Mesendoderm (in vitro differentiated cells): ENCODE measurements around the gene TSC22D3.

ENCODE experiments used
- DNase-seq: peaks from one replicate; pipeline ENCODE4 v3.0.0; 2013
- H2AK5ac ChIP-seq: 2 replicates; pipeline ENCODE4 v1.6.1; 2013; ENCODE audit warnings: low read length, inconsistent platforms
- H2BK120ac ChIP-seq: 2 replicates; pipeline ENCODE4 v1.6.1; 2013; ENCODE audit warnings: low read depth, mild to moderate bottlenecking, low read length, moderate library complexity, mixed read lengths
- H2BK15ac ChIP-seq: replicated peaks from 2 replicates; pipeline ENCODE4 v1.6.1; 2013; ENCODE audit warnings: low read depth, mild to moderate bottlenecking, moderate library complexity
- H2BK5ac ChIP-seq: 2 replicates; pipeline ENCODE4 v1.6.1; 2013; ENCODE audit warnings: low read length, inconsistent platforms
- H3K18ac ChIP-seq: 2 replicates; pipeline ENCODE4 v1.6.1; 2013; ENCODE audit warnings: mild to moderate bottlenecking, low read length, mixed read lengths
- H3K23ac ChIP-seq: one replicate; pipeline ENCODE4 v1.6.1; 2013; ENCODE audit warnings: low read length
- H3K27ac ChIP-seq: 2 replicates; pipeline ENCODE4 v1.5.1; 2013; ENCODE audit warnings: low read depth, mild to moderate bottlenecking, inconsistent platforms, low read length, moderate library complexity
- H3K27me3 ChIP-seq: 2 replicates; pipeline ENCODE4 v1.6.1; 2013; ENCODE audit warnings: low read length, control low read depth, mild to moderate bottlenecking, inconsistent platforms; ENCODE audit not compliant: insufficient read depth, poor library complexity
- H3K36me3 ChIP-seq: 2 replicates; pipeline ENCODE4 v1.6.1; 2013; ENCODE audit warnings: low read length, inconsistent platforms; ENCODE audit not compliant: control insufficient read depth, insufficient read depth
- H3K4ac ChIP-seq: one replicate; pipeline ENCODE4 v1.6.1; 2013; ENCODE audit warnings: low read depth, mild to moderate bottlenecking, low read length, moderate library complexity
- H3K4me1 ChIP-seq: 2 replicates; pipeline ENCODE4 v1.6.1; 2013; ENCODE audit warnings: low read depth, low read length, inconsistent platforms; ENCODE audit not compliant: control insufficient read depth
- H3K4me2 ChIP-seq: 2 replicates; pipeline ENCODE4 v1.6.1; 2013; ENCODE audit warnings: low read length
- H3K4me3 ChIP-seq: 2 replicates; pipeline ENCODE4 v1.5.1; 2013; ENCODE audit warnings: mild to moderate bottlenecking, low read length
- H3K56ac ChIP-seq: one replicate; pipeline ENCODE4 v1.6.1; 2013; ENCODE audit warnings: low read length
- H3K79me1 ChIP-seq: 2 replicates; pipeline ENCODE4 v1.6.1; 2013; ENCODE audit warnings: low read length, inconsistent platforms
- H3K79me2 ChIP-seq: 2 replicates; pipeline ENCODE4 v1.6.1; 2013; ENCODE audit warnings: mild to moderate bottlenecking, low read length; ENCODE audit not compliant: control insufficient read depth, insufficient read depth
- H3K9ac ChIP-seq: 2 replicates; pipeline ENCODE4 v1.6.1; 2013; ENCODE audit warnings: low read length, inconsistent platforms
- H4K5ac ChIP-seq: one replicate; pipeline ENCODE4 v1.6.1; 2013; ENCODE audit warnings: low read length
- H4K8ac ChIP-seq: one replicate; pipeline ENCODE4 v1.6.1; 2013; ENCODE audit warnings: low read depth, mild to moderate bottlenecking, control low read depth, low read length, moderate library complexity
- WGBS: extraction: QIAGEN DNeasy Blood & Tissue Kit; methylation state at CpG from one replicate; pipeline ENCODE4 v1.1.7; 2013; ENCODE audit warnings: low lambda C conversion rate, missing lambda C conversion rate; ENCODE audit not compliant: insufficient coverage; ENCODE audit errors: extremely low coverage; 5-methylcytosine and 5-hydroxymethylcytosine counted together

Gene TSC22D3

DNA sequence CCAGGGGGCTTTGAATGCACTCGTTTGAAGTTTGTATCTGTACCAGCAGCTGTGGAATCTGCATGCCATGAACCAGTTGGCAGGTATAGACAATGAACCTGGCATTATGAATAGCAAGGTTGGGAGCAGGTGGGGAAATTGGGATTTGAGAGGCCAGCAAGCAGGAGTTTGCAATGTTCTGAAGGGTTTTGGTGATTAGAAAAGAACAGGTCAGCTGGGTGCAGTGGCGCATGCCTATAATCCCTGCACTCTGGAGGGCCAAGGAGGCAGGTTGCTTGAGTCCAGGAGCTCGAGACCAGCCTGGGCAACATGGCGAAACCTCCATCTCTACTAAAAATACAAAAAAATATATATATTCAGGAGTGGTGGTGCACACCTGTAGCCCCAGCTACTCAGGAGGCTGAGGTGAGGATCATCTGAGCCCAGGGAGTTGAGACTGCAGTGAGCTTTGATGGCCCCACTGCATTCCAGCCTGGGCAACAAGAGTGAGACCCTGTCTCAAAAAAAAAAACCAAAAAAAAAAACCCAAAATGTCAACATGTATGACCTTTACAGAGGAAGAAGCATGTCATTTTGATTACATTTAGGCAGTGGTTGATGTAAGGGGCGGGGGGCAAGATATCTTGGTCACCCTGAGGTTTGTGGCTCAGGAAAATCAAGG is 63.9 kb downstream of the TSC22D3 start:
- Histone ChIP-seq H2AK5ac (no peak overlapping the region), H3K56ac (no peak overlapping the region), H2BK15ac (no peak overlapping the region), H4K5ac (no peak overlapping the region), H3K79me1 (no peaks in the 10 kb centered on the region), H3K79me2 (no peaks in the 10 kb centered on the region), H3K18ac (no peak overlapping the region), H3K27ac (no peak overlapping the region), H3K4me3 (no peak overlapping the region), H3K9ac (no peak overlapping the region), H3K23ac (no peak overlapping the region), H3K36me3 (peaks cover 3% of the 10 kb centered on the region), H3K4ac (no peak overlapping the region), H3K4me1 (no peaks in the 10 kb centered on the region), H3K27me3 (no peaks in the 10 kb centered on the region), H3K4me2 (no peak overlapping the region), H2BK120ac (no peak overlapping the region), H4K8ac (no peak overlapping the region), H2BK5ac (no peak overlapping the region)
- no CpG with 5 or more reads among the region's 5 CpGs for WGBS
- DNase-seq, result no peak

DNA sequence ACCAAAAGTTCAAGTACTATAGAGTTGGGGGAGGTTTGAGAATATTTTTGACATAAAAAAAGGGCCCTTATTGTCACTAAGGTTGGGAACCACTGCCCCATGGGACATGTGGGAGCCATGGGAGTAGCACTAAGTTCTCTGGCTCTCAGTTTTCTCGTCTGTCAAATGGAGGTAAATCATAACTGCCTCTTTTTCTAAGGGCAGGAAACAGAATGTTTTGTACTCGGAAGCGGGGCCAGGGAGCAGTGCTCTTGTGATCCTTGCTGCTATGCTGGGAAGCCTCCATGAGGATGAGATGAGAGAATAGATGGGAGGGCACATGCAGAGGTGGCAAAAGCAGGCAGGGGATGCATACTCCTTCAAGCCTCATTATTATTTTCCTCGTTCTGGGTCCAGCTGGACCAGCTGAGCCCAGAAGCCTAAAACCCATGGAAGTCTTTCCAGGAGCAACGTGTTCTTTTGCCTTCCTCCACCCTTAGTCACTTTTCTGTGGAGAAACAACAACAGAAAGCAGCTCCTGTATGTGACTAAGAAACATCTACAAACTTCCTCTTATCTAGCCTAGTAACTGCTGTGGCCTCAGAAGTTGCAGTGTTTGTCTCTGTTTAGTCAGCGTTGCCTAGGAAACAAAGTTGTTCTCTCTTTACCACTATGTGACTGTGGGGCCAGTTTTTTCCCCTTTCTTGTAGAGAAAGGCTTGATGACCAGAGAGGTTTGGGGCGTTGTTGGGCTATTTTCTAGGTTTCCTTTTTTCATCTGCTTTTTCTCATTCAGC is 64.8 kb downstream of the TSC22D3 start:
- WGBS, result no CpG with 5 or more reads among the region's 7 CpGs
- H3K27ac ChIP-seq, result no peak overlapping the region
- no peak overlapping the region for H3K4me3 ChIP-seq

DNA sequence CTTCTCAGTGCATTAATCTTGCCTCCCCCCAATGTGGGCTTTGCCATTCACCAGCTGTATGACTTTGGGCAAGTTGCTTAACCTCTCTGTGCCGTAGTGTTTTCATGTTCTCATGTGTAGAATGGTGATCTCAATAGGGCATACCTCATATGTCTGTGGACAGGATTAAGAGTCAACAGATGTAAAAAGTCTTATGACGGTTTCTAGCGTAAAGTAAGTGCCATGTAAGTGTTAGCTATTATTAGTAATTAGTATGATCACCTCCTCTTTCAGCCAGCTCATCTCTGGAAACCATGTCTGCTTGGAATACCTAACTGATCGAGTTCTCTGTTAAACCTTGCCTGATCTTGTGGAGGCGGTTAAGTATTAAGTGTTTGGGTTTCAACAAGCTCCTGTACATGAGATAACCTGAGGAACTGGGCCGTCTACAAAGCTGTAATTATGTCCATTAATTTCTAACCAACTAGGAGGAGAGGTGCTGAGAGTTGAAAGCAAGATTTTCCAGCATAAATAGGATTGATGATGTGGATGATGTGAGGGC is 66.3 kb downstream of the TSC22D3 start:
- no CpG with 5 or more reads among the region's 6 CpGs for WGBS
- H4K8ac ChIP-seq, result no peak overlapping the region
- no peak overlapping the region for H3K4me2 ChIP-seq
- no peak overlapping the region for H3K4me3 ChIP-seq
- H3K4me1 ChIP-seq, result no peaks in the 10 kb centered on the region
- H3K9ac ChIP-seq, result no peak overlapping the region
- H3K79me1 ChIP-seq, result no peaks in the 10 kb centered on the region
- H3K27ac ChIP-seq, result no peak overlapping the region
- DNase-seq, result no peak
- peaks cover 3% of the 10 kb centered on the region for H3K36me3 ChIP-seq
- no peak overlapping the region for H4K5ac ChIP-seq
- no peak overlapping the region for H3K4ac ChIP-seq
- no peak overlapping the region for H3K18ac ChIP-seq
- H3K27me3 ChIP-seq, result no peaks in the 10 kb centered on the region
- H2BK120ac ChIP-seq, result no peak overlapping the region
- no peak overlapping the region for H3K56ac ChIP-seq
- no peak overlapping the region for H2BK5ac ChIP-seq
- H3K79me2 ChIP-seq, result no peaks in the 10 kb centered on the region
- H2BK15ac ChIP-seq, result no peak overlapping the region
- H3K23ac ChIP-seq, result no peak overlapping the region
- H2AK5ac ChIP-seq, result no peak overlapping the region

More for the DNA sequence above, 64.8 kb downstream of the TSC22D3 start:
- H3K4ac ChIP-seq, result no peak overlapping the region
- no peaks in the 10 kb centered on the region for H3K79me1 ChIP-seq
- H4K5ac ChIP-seq, result no peak overlapping the region
- DNase-seq, result peak; percentile 91
- no peak overlapping the region for H2BK5ac ChIP-seq
- no peak overlapping the region for H2BK15ac ChIP-seq
- H3K9ac ChIP-seq, result no peak overlapping the region
- peak overlapping the region; percentile 7 for H3K56ac ChIP-seq
- no peak overlapping the region for H3K18ac ChIP-seq
- H3K79me2 ChIP-seq, result no peaks in the 10 kb centered on the region
- no peak overlapping the region for H4K8ac ChIP-seq
- H3K4me1 ChIP-seq, result no peaks in the 10 kb centered on the region
- peaks cover 3% of the 10 kb centered on the region for H3K36me3 ChIP-seq
- H3K27me3 ChIP-seq, result no peaks in the 10 kb centered on the region
- no peak overlapping the region for H2AK5ac ChIP-seq
- H2BK120ac ChIP-seq, result no peak overlapping the region
- H3K23ac ChIP-seq, result no peak overlapping the region
- no peak overlapping the region for H3K4me2 ChIP-seq

DNA sequence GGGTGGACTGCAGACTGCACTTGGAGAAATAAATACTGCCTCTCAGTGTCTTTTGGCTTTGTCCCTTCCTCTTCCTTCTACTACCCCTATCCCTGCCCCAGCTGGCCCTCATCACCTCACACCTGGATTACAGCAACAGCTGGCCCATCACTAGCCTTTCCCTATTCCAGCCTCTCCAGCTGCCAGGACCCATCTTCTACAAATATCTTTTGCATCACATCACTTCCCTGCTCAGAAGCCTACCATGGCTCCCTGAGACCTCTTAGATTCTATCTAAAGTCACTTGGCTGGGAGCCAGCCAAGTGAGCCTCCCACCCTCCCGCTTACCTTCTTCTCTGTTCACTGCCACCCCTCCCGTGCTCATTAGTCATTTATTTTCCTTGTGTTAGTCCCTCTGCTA is 66.8 kb downstream of the TSC22D3 start:
- Histone ChIP-seq H3K79me1 (no peaks in the 10 kb centered on the region), H3K36me3 (no peaks in the 10 kb centered on the region), H3K4me3 (no peak overlapping the region), H3K27ac (no peak overlapping the region), H3K9ac (no peak overlapping the region), H3K4me2 (no peak overlapping the region), H3K27me3 (no peaks in the 10 kb centered on the region), H4K5ac (no peak overlapping the region), H4K8ac (no peak overlapping the region), H3K4me1 (no peaks in the 10 kb centered on the region), H3K56ac (no peak overlapping the region), H3K79me2 (no peaks in the 10 kb centered on the region), H3K18ac (no peak overlapping the region), H3K23ac (no peak overlapping the region), H2BK15ac (no peak overlapping the region), H2BK120ac (no peak overlapping the region), H3K4ac (no peak overlapping the region), H2AK5ac (no peak overlapping the region), H2BK5ac (no peak overlapping the region)
- no peak for DNase-seq
- WGBS, result no CpG with 5 or more reads among the region's 2 CpGs

DNA sequence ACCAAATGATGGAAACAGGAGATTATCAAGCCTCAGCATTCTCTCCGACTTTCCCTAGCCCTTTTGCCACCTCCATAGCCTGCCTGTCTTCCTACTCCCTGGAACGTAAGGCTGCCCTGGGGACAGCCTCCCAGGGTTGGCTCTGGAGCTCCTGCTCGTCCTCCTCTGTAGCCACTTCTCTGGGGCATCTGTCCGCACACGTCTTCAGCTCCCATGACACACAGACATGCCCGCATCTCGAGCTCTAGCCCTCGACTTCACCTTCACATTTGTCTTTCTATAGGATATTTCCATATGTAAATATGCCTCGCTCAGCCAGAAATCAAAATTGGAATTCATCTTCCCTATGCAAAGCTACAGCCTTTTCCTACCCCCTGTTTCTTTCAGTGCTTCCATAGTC is 67.7 kb downstream of the TSC22D3 start:
- H3K18ac ChIP-seq, result no peak overlapping the region
- no peaks in the 10 kb centered on the region for H3K27me3 ChIP-seq
- DNase-seq, result no peak
- no peak overlapping the region for H2BK120ac ChIP-seq
- no peak overlapping the region for H3K56ac ChIP-seq
- H3K27ac ChIP-seq, result no peak overlapping the region
- H2BK15ac ChIP-seq, result no peak overlapping the region
- no peak overlapping the region for H3K4me3 ChIP-seq
- no peak overlapping the region for H3K4ac ChIP-seq
- WGBS, result no CpG with 5 or more reads among the region's 9 CpGs
- H3K4me1 ChIP-seq, result no peaks in the 10 kb centered on the region
- H2AK5ac ChIP-seq, result no peak overlapping the region
- H3K23ac ChIP-seq, result no peak overlapping the region
- H3K4me2 ChIP-seq, result no peak overlapping the region
- no peak overlapping the region for H3K9ac ChIP-seq
- H3K79me2 ChIP-seq, result no peaks in the 10 kb centered on the region
- H2BK5ac ChIP-seq, result no peak overlapping the region
- no peak overlapping the region for H4K5ac ChIP-seq
- no peak overlapping the region for H4K8ac ChIP-seq
- H3K79me1 ChIP-seq, result no peaks in the 10 kb centered on the region
- H3K36me3 ChIP-seq, result no peaks in the 10 kb centered on the region
